Stomach (tissue), 9 donors: ENCODE measurements around the gene CTSK. TPM values are rescaled to one million over a fixed set of nuclear protein-coding genes. Genes with fewer than 3 reads are reported as not detected.

Source experiments
- DNase-seq, 2 donors: peaks; one replicate each; pipeline versions ENCODE4 v3.0.0 to v3.0.0-alpha.2; 2013 to 2019
- H3K27ac ChIP-seq, 5 donors: fragments of 200-600 bp in 4 of 5; sonication (generic) in 4 of 5; one replicate each; pipeline ENCODE4 v1.5.1; 2013 to 2019; ENCODE audit warnings: mild to moderate bottlenecking in 1 of 5, moderate library complexity in 1 of 5
- H3K27me3 ChIP-seq, 3 donors: fragments of 200-600 bp; sonication (generic); one replicate each; pipeline ENCODE4 v1.5.1; 2017 to 2019; ENCODE audit warnings: mixed run types in 1 of 3
- H3K36me3 ChIP-seq, 4 donors: fragments of 200-600 bp; sonication (generic); 1 replicate in 3 of 4; 2 replicates in 1 of 4; pipeline ENCODE4 v1.5.1; 2016 to 2019
- H3K4me1 ChIP-seq, 4 donors: fragments of 200-600 bp; sonication (generic); one replicate each; pipeline ENCODE4 v1.5.1; 2016 to 2019
- H3K4me3 ChIP-seq, 4 donors: fragments of 200-600 bp; sonication (generic) in 3 of 4; one replicate each; pipeline ENCODE4 v1.5.1; 2016 to 2019; ENCODE audit warnings: mild to moderate bottlenecking in 1 of 4
- H3K9me3 ChIP-seq, 4 donors: fragments of 200-600 bp; sonication (generic); one replicate each; pipeline ENCODE4 v1.5.1; 2016 to 2019
- EP300 ChIP-seq: sonication (generic); formaldehyde crosslinking; IDR thresholded peaks from one replicate; pipeline ENCODE4 v1.6.1; 2017; ENCODE audit warnings: antibody characterized with exemption
- POLR2A ChIP-seq, 4 donors: fragments of 450-650 bp; IDR thresholded peaks; one replicate each; pipeline ENCODE4 v1.6.1; 2016; ENCODE audit warnings: antibody characterized with exemption in 4 of 4, control low read depth in 2 of 4, mild to moderate bottlenecking in 1 of 4, moderate library complexity in 1 of 4
- POLR2AphosphoS5 ChIP-seq, 3 donors: sonication (generic); formaldehyde crosslinking; IDR thresholded peaks; one replicate each; pipeline ENCODE4 v1.6.1; 2016; ENCODE audit warnings: antibody characterized with exemption in 3 of 3
- WGBS, 5 donors: extraction: QIAGEN DNeasy Blood & Tissue Kit in 3 of 5; methylation state at CpG; one replicate each; pipeline versions ENCODE4 v1.1.5 to v1.1.7; 2013 to 2018; 5-methylcytosine and 5-hydroxymethylcytosine counted together
- intact Hi-C: fragments of 100-400 bp; cut with DNase I; formaldehyde crosslinking; loops from one replicate; pipeline ENCODE4 v1.15.1; 2023; ENCODE audit warnings: low total_unique reads
- polyA plus RNA-seq, 3 donors: library from polyadenylated mRNA; stranded (reverse); fragments of 200-250 nt; gene quantifications; one replicate each; pipeline ENCODE4 v1.2.3, GENCODE V29; 2013
- total RNA-seq, 5 donors: library from RNA; depleted of rRNA; stranded (reverse); fragments of >200 nt; gene quantifications; one replicate each; pipeline versions ENCODE4 v1.1.0 to v1.2.3, GENCODE V29; 2014 to 2016
- TF ChIP-seq, protein P1 (sequence below), 7 experiments: fragments of 450-650 bp in 4 of 7; fragments of 200-600 bp in 3 of 7; sonication (generic) in 3 of 7; IDR thresholded peaks; one replicate each; pipeline ENCODE4 v1.5.1; 2016 to 2019; ENCODE audit warnings: antibody characterized with exemption in 7 of 7, control low read depth in 2 of 7, mild to moderate bottlenecking in 1 of 7
- donor health status: healthy with polysubstance abuse.
- donor health status: Bipolar disorder and iron deficiency.
- donor health status: healthy.

CTSK gene
- total and polyA plus RNA-seq, 8 donors: 7.6 to 49.8 (median 13.7) TPM

DNA sequence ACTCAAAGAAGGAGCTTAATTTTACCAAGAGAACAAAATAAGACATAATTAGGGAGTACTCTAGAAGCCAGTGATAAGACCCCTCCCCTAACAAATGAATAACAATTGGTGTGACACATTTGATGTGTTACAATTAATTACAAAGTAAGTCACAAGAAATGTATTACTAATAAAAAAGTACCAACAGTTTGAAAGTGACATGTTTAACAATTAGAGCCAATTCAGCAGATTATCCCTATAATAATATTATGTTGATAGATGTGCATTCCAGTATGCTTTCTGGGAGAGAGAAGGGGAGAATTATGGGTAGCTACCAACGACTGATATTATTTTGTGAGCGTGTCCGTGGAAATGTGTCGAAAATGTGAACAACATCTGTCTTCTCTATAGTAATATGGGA is 19.1 kb downstream of the CTSK start:
- Histone ChIP-seq H3K27ac (no peak overlapping the region), H3K4me3 (no peak overlapping the region), H3K27me3 (no peaks in the 10 kb centered on the region), H3K9me3 (no peaks in the 10 kb centered on the region), H3K4me1 (peaks cover 0 to 19% (median 0%) of the 10 kb centered on the region in 4 donors), H3K36me3 (no peaks in the 10 kb centered on the region)
- intact Hi-C loops: no loop called here
- TF ChIP-seq, protein P1, sequence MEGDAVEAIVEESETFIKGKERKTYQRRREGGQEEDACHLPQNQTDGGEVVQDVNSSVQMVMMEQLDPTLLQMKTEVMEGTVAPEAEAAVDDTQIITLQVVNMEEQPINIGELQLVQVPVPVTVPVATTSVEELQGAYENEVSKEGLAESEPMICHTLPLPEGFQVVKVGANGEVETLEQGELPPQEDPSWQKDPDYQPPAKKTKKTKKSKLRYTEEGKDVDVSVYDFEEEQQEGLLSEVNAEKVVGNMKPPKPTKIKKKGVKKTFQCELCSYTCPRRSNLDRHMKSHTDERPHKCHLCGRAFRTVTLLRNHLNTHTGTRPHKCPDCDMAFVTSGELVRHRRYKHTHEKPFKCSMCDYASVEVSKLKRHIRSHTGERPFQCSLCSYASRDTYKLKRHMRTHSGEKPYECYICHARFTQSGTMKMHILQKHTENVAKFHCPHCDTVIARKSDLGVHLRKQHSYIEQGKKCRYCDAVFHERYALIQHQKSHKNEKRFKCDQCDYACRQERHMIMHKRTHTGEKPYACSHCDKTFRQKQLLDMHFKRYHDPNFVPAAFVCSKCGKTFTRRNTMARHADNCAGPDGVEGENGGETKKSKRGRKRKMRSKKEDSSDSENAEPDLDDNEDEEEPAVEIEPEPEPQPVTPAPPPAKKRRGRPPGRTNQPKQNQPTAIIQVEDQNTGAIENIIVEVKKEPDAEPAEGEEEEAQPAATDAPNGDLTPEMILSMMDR (IDR thresholded peaks at IDR 0.05): no peak
- no peak for TF ChIP-seq POLR2A (IDR thresholded peaks at IDR 0.05)
- no peak for TF ChIP-seq POLR2AphosphoS5 (IDR thresholded peaks at IDR 0.05)
- TF ChIP-seq EP300: no peak
- 75 to 95% (median 89%) methylated on average over 4 of the region's 4 CpGs for WGBS, 5 donors
- DNase-seq: no peak

DNA sequence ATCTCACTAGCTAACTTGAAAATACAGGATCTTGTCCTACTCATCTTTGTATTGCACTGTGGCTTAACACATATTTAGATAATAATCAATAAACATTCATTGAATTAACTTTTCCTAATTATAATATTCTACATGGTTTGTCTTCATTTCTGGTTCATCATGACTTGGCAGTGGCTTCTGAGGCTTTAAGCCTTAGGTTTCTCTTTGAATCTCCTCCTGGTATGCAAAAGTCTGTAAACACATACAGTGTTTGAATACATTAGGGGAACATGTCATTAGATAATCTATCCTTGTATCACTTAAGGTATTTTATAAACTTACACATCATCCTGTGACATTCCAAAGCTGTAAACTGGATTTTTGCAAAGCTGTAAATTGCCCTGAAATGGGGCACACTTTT is 20.6 kb downstream of the CTSK start:
- Histone ChIP-seq H3K9me3 (no peaks in the 10 kb centered on the region), H3K4me1 (peaks cover 0 to 19% (median 0%) of the 10 kb centered on the region in 4 donors), H3K27ac (no peak overlapping the region), H3K27me3 (no peaks in the 10 kb centered on the region), H3K4me3 (no peak overlapping the region), H3K36me3 (no peaks in the 10 kb centered on the region)
- intact Hi-C loops: no loop called here
- no peak for DNase-seq
- TF ChIP-seq POLR2AphosphoS5 (IDR thresholded peaks at IDR 0.05): no peak
- TF ChIP-seq POLR2A (IDR thresholded peaks at IDR 0.05): no peak
- TF ChIP-seq EP300: no peak
- TF ChIP-seq, protein P1 (IDR thresholded peaks at IDR 0.05): no peak

DNA sequence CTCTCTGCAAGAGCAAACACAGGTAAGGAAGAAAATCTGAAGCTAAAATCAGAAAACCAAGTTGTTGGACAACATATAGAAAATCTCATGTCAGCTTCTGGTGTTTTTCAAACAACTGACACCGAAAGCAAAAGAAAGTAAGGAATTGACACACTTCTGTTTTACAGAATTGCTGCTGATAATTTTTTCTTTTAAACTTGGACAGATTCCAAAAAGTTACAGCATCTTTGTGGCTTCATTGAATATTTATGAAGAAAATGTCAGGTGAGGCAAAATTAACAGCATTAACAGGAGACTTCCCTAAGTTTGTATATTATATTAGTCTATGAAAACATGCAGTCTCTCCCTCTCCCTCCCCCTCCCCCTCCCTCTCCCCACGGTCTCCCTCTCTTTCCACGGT is 27.6 kb downstream of the CTSK start:
- TF ChIP-seq POLR2AphosphoS5 (IDR thresholded peaks at IDR 0.05): no peak
- TF ChIP-seq, protein P1 (IDR thresholded peaks at IDR 0.05): no peak
- no peak for TF ChIP-seq EP300
- TF ChIP-seq POLR2A (IDR thresholded peaks at IDR 0.05): no peak
- 82 to 95% (median 86%) methylated on average over 3 of the region's 3 CpGs for WGBS, 5 donors

DNA sequence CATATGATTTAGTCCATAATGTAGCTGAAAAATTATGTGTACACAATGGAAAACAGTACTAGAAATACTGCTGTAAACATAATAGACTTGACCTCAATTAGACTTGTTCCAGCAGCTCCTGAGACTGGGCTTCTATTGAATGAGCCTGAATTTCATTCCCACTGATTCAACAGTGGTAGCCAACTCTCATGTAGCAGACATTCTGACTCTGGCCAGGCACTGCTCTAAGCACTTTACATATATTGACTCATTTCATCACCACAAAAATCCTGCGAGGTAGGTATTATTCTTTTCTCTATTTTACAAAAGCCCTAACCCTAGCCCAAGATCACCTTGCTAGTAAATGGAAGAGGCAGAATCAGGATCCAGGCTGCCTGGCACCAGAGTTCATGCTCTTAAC is 29.7 kb downstream of the CTSK start:
- Histone ChIP-seq H3K4me1 (no peaks in the 10 kb centered on the region), H3K36me3 (no peaks in the 10 kb centered on the region), H3K27me3 (no peaks in the 10 kb centered on the region), H3K9me3 (no peaks in the 10 kb centered on the region), H3K4me3 (no peak overlapping the region), H3K27ac (no peak overlapping the region)
- TF ChIP-seq EP300: no peak
- no peak for TF ChIP-seq POLR2A (IDR thresholded peaks at IDR 0.05)
- TF ChIP-seq, protein P1 (IDR thresholded peaks at IDR 0.05): no peak
- TF ChIP-seq POLR2AphosphoS5 (IDR thresholded peaks at IDR 0.05): no peak
- 53 to 92% (median 71%) methylated on average over 1 of the region's 1 CpG for WGBS, 5 donors
- intact Hi-C loops: no loop called here
- no peak for DNase-seq

More for the DNA sequence above, 27.6 kb downstream of the CTSK start:
- no peaks in the 10 kb centered on the region for H3K9me3 ChIP-seq
- no peak overlapping the region for H3K4me3 ChIP-seq
- intact Hi-C loops: no loop called here
- H3K27me3 ChIP-seq: no peaks in the 10 kb centered on the region
- H3K4me1 ChIP-seq: no peaks in the 10 kb centered on the region
- no peak for DNase-seq
- H3K27ac ChIP-seq: no peak overlapping the region
- no peaks in the 10 kb centered on the region for H3K36me3 ChIP-seq
